ENCODE measurements around the gene OR52I1. TPM values are rescaled to one million over a fixed set of nuclear protein-coding genes. Genes with fewer than 3 reads are reported as not detected.
A peak's percentile ranks its signal among the peaks of the same experiment; 100 is the strongest.

Gene OR52I1
- total RNA-seq, 1 donor from 2014 or later = not detected

DNA sequence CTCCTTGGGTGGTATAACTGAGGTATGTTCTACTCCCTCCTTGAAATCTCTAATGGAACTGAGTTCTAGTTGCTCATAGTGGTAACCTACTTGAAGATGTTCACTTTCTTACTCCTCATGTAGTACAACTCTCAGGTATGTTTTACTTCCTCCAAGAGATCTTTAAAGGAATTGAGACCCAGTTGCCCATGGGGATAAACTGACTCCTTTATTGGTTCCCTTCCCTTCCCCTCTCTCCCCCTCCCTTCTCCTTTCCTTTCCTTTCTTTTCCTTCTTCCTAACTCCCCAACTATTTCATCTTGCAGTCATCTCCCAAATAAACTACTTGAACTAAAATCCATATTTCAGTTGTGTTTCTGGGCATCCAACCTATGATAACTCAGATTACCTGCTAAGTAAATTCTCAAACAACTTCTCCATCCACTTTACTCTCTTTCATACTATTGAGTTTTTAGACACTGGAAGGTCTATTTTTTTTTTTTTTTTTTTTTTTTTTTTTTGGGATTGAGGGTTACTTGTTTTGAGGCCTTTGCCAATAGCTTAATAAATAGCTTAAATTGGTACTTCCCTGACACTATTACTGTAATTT is 22.1 kb downstream of the OR52I1 start:
- Histone ChIP-seq H3K4me2 (no peak overlapping the region), H3K79me2 (ENCODE audit: low read depth) (no peaks in the 10 kb centered on the region), H4K20me1 (ENCODE audit: low read depth) (no peaks in the 10 kb centered on the region), H3K27me3 (no peaks in the 10 kb centered on the region), H3F3A (ENCODE audit: low read depth) (no peaks in the 10 kb centered on the region), H3K36me3 (no peaks in the 10 kb centered on the region), H3K27ac (no peak overlapping the region), H2AFZ (replicated peaks) (no peak overlapping the region), H3K9me3 (ENCODE audit: low read depth) (no peaks in the 10 kb centered on the region), H3K4me3 (no peak overlapping the region), H3K9ac (no peak overlapping the region), H3K4me1 (no peaks in the 10 kb centered on the region)
- H3K4me1 Mint-ChIP-seq = peaks cover 3% of the 10 kb centered on the region
- no peaks in the 10 kb centered on the region for H3K9me3 Mint-ChIP-seq
- no peak overlapping the region for H3K4me3 Mint-ChIP-seq
- no peak overlapping the region for H3K27ac Mint-ChIP-seq
- H3K36me3 Mint-ChIP-seq = no peaks in the 10 kb centered on the region
- DNase-seq (ENCODE audit: low spot score) = no peak
- TF ChIP-seq, protein P1, sequence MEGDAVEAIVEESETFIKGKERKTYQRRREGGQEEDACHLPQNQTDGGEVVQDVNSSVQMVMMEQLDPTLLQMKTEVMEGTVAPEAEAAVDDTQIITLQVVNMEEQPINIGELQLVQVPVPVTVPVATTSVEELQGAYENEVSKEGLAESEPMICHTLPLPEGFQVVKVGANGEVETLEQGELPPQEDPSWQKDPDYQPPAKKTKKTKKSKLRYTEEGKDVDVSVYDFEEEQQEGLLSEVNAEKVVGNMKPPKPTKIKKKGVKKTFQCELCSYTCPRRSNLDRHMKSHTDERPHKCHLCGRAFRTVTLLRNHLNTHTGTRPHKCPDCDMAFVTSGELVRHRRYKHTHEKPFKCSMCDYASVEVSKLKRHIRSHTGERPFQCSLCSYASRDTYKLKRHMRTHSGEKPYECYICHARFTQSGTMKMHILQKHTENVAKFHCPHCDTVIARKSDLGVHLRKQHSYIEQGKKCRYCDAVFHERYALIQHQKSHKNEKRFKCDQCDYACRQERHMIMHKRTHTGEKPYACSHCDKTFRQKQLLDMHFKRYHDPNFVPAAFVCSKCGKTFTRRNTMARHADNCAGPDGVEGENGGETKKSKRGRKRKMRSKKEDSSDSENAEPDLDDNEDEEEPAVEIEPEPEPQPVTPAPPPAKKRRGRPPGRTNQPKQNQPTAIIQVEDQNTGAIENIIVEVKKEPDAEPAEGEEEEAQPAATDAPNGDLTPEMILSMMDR (IDR thresholded peaks at IDR 0.05) = no peak
- TF ChIP-seq EZH2phosphoT487 (IDR thresholded peaks at IDR 0.05) (no peak), EZH2 (IDR thresholded peaks at IDR 0.05) (no peak)
- H3K27me3 Mint-ChIP-seq (ENCODE audit: insufficient read depth, low read depth) = no peaks in the 10 kb centered on the region

DNA sequence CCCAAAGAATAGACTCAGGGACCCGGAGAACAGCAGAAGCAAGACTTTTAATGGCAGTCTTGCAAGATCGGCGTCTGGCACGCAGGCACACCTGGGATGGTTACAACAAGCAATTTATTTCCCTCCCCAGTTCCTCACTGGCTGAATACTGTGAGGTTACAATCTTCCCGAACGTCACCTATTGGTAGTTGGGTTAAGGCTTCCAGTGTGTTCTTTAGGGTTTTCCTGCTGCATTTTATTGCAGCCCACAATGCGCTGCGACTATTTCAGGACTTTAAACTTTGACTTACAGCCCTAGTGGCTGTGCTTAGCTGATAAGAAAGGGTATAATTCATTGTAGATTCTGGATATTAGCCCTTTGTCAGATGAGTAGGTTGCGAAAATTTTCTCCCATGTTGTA is 25.7 kb downstream of the OR52I1 start:
- H3K27ac ChIP-seq = no peak overlapping the region
- no peak overlapping the region for H3K4me2 ChIP-seq
- H3K4me1 ChIP-seq = no peaks in the 10 kb centered on the region
- H3K79me2 ChIP-seq (ENCODE audit: low read depth) = no peaks in the 10 kb centered on the region
- TF ChIP-seq, protein P1 (IDR thresholded peaks at IDR 0.05) = no peak
- TF ChIP-seq EZH2phosphoT487 (IDR thresholded peaks at IDR 0.05) (no peak), EZH2 (IDR thresholded peaks at IDR 0.05) (no peak)
- Mint-ChIP-seq H3K27me3 (ENCODE audit: insufficient read depth, low read depth) (no peaks in the 10 kb centered on the region), H3K4me3 (no peak overlapping the region), H3K36me3 (no peaks in the 10 kb centered on the region), H3K9me3 (no peaks in the 10 kb centered on the region), H3K27ac (no peak overlapping the region), H3K4me1 (no peaks in the 10 kb centered on the region)
- H2AFZ ChIP-seq (replicated peaks) = no peak overlapping the region
- H4K20me1 ChIP-seq (ENCODE audit: low read depth) = no peaks in the 10 kb centered on the region
- H3K4me3 ChIP-seq = no peak overlapping the region
- H3K9ac ChIP-seq = no peak overlapping the region
- H3K36me3 ChIP-seq = no peaks in the 10 kb centered on the region
- H3K9me3 ChIP-seq (ENCODE audit: low read depth) = no peaks in the 10 kb centered on the region
- no peaks in the 10 kb centered on the region for H3F3A ChIP-seq (ENCODE audit: low read depth)
- no peak for DNase-seq (ENCODE audit: low spot score)
- no peaks in the 10 kb centered on the region for H3K27me3 ChIP-seq

DNA sequence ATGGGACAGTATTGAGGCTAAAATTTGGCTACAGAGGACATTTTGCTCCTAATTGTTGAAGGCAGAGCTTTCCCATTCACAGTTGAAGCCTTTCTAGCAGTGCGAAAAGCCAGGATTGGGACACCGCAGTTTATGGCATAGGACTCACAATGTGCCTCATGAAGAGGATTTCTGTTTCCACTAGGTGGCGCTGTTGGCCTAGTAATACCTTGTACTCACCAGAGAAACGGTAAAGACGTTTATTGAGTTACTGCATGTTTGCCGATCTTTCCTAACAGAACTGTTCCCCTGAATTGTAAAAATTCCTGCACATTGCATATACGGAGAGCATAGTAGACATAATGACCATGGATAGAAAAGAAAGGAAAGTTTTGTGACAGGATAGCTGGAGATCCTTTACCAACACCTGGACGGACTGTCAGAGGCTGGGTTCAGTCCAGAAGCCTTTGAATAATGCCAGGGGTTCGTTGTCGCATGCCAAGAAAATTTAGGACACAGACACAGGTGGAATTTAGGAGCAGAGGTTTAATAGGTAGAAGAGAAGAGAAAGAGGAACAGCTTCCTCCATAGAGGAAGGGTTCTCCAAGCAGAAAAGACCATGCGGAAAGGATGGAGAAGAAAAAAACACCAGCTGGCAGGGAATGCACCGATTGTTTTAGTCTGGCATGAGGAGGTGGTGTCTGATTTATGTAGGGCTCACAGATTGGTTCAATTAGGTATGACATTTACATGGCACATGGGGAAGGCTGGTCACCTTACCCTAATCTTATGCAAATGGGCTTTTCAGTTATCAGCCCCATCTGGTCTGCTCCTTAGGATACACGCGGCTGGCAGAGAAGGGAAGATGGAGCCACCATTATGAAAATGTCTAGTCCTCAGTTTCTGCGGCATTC is 32.6 kb downstream of the OR52I1 start:
- no peaks in the 10 kb centered on the region for H3K27me3 ChIP-seq
- H3K9me3 ChIP-seq (ENCODE audit: low read depth) = no peaks in the 10 kb centered on the region
- no peak overlapping the region for H3K27ac ChIP-seq
- no peaks in the 10 kb centered on the region for H3K4me1 Mint-ChIP-seq
- H3K36me3 Mint-ChIP-seq = no peaks in the 10 kb centered on the region
- H3K27me3 Mint-ChIP-seq (ENCODE audit: insufficient read depth, low read depth) = no peaks in the 10 kb centered on the region
- no peaks in the 10 kb centered on the region for H4K20me1 ChIP-seq (ENCODE audit: low read depth)
- TF ChIP-seq EZH2 (IDR thresholded peaks at IDR 0.05) (no peak), EZH2phosphoT487 (IDR thresholded peaks at IDR 0.05) (no peak)
- TF ChIP-seq, protein P1 (IDR thresholded peaks at IDR 0.05) = peak; percentile 85
- no peak overlapping the region for H3K4me2 ChIP-seq
- H3K79me2 ChIP-seq (ENCODE audit: low read depth) = no peaks in the 10 kb centered on the region
- peak; percentile 92 for DNase-seq (ENCODE audit: low spot score)
- H3K9me3 Mint-ChIP-seq = no peaks in the 10 kb centered on the region
- peak overlapping the region; percentile 52 for H2AFZ ChIP-seq (replicated peaks)
- H3K27ac Mint-ChIP-seq = no peak overlapping the region
- no peak overlapping the region for H3K4me3 ChIP-seq
- no peaks in the 10 kb centered on the region for H3K4me1 ChIP-seq
- no peaks in the 10 kb centered on the region for H3K36me3 ChIP-seq
- no peak overlapping the region for H3K4me3 Mint-ChIP-seq
- no peak overlapping the region for H3K9ac ChIP-seq
- H3F3A ChIP-seq (ENCODE audit: low read depth) = no peaks in the 10 kb centered on the region

All from neural progenitor cell (in vitro differentiated cells).